Measurements from ENCODE around the gene TAF4B.

The TAF4B gene

DNA sequence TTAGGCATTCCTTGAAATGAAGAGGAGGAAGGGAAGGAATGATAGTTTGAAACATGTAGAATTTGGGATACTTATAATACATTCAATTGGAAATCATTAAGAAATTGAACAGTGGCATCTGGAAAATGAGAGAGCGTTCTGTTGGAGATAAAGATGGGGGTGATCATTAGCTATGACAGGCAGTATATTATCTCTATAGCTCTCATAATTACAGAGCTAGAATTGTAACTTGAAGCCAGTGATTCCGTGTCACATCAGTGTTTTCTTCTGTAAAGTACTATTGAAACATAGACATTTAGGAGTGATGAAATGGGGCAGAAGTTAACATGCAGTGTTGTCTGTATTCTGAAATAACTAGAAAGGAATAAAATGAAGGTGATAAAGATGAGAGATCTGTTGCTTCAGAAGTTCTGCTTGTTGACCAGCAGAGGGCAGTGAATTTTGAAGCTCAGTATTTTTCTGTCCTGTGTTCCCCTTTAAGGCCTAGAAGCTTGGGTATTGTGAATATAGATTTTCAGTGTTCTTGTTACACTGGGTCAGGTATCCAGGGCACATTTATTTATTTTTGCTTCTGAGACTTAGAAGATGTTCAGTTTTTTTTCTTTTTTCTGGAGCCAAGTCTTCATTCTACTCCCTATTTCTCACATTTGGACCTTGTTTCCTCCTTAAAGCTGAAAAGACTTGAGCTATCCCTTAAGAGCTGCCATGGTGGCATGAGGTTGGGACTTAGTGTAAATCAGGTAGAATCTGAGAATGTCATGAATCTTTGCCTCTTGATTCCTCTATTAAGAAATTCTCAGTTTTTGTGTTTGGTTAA is 157.4 kb downstream of the TAF4B start:
- DNase-seq = peak; percentile 40

DNA sequence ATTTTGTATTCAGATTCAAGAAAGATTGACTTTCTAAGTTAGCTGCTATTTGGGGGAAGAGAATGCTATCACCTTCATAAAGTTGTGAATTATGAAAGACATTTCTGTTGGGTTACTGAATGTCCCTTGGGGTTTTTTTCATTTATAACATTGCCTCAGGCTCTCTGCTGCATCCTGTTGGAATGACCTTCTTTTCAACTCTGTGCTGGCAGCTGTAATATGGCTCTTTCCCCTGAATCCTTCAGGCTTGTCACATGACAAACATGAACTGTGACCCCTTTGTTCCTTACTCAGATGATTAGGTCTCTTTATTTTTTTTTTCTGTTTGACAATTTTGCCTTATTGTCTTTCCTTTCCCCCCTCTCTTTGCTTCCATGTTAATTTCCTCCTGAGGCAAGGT is 159.8 kb downstream of the TAF4B start:
- DNase-seq = no peak

DNA sequence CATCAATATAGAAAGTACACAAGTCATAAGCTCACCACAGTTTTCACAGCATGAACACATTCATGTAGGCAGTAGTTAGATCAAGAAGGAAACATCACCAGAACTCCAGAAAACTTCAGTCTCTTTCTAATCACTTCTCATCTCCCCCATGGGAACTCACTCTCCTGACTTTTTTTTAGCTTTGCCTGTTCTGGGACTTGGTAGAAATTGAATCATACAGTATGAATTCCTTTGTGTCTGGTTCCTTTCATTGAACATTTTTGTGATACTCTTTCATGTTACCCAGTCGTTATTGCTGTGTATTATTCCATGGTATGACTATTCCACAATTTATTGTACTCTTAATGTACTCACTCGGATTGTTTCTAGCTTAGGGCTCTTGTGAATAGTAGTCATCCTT is 160.2 kb downstream of the TAF4B start:
- no peak for DNase-seq

DNA sequence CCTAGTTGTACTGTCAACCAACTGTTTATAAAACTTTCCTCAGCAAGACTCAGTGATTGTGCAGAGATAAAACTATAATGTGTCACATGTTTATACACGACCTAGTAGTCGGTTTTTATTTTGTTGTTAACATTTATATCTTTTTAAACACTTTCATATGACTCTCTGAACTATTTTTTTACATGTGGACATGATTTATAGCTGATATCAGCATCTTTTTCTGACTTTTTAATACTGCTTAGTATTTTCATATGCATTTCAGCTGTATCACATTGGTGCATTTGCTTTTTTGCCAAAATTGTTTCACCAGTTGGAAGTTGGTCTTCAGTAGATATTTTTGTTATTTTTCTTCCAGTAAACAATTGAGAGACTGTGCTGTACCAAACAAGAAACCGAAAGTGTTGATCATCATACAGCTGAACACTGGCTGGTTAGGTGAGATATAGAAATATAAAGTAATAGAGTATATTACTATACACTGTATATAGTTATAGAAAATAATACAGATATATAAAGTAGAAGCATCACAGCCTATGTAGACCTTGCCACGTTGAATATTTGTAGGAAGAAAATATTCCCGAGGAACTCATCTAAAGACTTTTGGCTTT is 167.9 kb downstream of the TAF4B start:
- DNase-seq = no peak

DNA sequence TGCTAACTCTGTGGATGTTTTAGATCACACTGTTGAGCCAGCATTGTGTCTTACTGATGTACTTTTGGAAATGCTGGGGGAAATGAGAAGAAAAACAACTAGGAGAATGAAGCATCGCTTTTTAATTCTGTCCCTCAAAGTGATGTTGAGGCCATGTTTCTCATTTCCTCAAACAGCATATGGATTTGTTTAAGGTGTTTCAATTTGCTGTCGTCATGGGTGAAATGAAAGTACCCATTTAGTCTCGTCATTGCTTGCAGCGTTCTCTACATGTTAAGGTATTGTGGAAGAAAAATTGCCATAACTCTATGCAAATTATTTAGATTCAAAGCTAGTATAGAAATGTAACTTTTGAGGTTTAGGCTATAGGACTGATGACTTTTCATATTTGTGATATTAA is 170.8 kb downstream of the TAF4B start:
- DNase-seq = no peak

DNA sequence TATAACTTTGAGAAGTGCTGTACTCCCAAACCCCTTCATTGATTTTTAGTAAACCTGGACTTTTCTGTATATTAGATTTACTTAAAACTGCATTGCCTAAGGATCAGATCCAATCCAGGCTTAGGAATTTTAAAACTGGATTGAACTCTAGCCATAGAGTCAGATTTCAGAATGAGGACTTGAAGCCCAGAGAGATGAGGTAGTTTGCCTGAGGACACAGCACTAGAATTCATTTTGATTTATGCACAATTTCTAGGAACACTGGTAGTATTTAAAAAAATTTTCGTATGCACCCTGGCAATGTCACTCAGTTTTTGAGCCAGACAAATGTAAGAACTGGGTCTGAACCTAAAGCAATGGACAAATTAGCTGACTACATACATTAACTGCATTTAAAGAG is 177.2 kb downstream of the TAF4B start:
- no peak for DNase-seq

DNA sequence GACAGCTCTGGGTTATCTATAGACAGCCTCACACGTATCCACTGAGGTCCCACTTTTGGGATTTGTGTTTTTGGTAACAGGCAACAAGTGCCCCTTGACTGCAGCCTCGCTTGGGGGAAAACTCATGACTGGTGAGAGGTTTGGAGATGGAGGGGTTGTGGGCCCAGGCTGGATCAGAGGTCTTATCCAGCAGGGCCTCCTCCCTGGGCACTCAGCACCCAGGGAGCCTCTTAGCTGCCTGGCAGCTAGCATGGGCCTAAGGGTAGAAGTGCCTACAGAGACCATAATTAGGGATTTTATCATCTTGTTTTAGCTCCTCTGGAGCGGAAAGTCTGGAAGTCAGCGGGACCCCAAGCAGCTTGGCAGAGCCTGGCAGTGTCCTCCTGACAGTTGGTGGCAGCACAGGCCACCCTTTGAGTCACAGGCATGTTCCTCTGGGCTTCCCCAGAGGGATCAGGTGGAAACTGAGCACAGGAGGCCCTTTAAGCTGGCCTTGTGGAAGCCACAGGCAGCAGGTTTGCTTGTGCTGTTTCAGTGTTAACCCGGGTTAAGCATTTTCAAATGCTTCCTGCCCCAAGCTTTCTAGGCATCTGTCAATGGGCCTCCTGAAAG is 179.1 kb downstream of the TAF4B start:
- no peak for DNase-seq

DNA sequence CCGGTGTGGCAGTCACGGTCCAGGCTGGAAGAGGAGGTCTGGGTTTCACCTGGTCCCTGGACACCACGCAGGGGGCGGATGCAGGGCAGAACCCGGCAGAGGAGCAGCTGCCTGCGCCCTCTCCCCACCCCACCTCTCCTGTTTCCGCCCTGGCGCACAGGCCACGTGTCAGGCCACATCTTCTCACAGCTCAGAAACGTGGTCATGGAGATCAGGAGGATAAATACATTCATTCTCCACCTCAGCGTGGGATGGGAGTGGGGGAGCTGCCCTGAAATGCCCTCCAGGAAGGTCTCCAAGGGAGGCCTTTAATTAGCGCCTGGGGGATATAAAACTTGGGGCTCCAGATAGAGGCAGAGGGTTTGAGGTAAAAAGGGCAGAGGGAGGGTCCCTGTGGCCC is 180.1 kb downstream of the TAF4B start:
- no peak for DNase-seq

DNA sequence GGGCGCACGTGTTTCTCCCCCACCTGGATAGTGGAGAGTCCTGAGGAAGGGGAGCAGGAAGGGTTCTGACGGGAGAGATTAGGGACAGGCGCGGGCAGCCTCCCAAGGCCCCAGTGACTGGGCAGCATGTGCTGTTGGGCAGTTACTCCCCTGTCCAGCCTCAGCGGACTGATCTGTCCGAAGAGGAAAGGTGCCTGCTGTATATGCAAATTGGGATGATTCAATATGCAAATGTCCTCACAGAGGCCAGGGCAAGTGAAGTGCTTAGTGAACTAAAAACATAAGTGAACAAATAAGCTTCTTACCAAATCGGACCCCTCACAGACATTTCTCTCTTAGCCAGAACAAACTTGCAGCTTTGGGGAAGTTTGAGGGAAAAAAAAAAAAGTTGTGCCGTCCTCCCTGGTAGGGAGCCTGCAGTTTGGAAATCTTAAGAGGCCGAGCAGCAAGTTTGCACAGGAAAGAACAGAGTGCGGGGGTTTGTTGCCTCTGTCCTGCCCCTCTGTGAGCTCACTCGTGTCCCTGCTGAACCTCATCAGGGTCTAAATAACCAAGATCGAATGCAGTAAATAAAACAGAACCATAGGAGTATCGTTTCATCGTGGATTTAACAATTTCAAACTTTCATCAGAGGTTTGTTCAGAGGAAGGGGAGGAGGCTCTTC is 180.7 kb downstream of the TAF4B start:
- no peak for DNase-seq

DNA sequence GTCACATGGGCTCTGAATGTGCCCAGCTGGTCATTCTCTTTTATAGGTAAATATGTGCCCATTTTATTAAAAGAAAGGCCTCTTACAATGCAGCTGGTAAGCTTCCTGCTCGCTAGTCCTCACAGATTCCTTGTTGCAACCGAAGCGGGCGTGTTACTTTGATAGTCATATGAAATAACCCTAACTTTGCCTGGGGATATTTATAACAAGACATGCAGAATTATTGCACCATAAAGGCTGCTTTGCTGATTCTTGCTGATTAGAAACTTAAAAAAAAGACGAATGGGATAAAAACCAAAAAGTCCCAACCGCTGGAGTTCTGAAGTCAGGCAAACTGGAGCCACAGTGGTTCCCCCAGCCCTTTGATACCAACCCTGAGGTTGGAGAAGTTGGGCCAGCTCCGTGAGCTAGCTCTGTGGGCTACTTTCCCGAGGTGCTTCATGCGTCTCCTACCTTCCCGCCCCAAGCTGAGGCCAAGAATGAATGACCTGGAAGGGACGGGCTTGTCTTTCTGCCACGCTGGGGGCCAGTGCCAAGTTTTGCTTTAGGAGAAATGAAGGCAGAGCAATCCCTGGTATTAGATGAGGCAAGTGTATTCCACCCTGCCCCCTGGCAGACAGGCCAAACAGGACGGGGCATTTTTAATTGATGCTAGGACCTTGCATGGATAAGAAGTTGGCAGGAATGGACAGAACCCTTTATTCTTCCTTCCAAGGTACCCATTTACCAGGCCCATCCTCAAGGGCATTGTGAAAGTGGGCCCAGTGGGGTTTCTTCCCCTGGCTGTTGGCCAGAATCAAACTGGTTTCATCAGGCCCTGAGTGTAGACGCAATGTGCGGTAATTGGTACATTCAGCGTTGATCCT is 181.7 kb downstream of the TAF4B start:
- no peak for DNase-seq

DNA sequence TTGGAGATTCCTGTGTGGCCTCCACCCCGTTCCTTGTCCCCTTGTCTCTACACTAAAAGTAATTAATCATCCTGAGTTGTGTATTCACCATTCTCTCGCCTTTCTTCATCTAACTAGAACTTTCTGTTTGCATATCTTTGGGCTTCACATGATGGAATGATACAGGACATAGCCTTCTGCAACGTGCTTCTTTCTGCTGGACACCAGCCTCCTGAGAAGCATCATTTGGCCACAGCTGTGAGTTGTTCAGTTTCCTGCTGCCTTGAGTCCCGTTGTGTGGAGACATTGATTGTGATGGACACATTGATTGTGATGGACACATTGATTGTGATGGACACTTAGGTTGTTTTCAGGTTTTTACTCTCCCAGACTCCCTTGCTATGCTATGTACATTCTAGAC is 182.8 kb downstream of the TAF4B start:
- DNase-seq = no peak

DNA sequence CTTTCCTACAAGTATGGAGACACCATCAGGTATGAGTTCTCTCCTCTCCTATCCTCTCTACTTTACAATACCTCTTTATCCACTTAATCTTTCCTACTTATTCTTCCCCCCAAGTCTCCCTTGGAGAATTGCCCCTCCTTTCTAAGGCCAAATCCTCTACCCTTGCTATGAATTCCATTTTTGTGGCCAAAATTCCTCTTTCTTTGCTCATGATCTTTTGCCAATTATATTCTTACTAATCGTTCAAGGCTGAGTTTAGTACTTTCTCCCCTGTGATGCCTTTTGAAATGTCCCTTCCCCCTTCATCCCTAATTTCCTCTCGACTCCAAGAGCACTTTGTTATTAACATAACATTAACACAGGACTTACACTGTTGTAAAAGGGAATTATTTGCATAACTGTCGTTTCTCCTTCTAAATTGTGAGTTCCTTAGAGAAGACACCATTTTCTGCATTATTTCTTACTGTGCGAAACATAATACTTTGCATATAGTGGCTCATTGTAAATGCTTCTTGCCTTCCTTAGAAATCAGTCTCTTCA is 188.7 kb downstream of the TAF4B start:
- no peak for DNase-seq

DNA sequence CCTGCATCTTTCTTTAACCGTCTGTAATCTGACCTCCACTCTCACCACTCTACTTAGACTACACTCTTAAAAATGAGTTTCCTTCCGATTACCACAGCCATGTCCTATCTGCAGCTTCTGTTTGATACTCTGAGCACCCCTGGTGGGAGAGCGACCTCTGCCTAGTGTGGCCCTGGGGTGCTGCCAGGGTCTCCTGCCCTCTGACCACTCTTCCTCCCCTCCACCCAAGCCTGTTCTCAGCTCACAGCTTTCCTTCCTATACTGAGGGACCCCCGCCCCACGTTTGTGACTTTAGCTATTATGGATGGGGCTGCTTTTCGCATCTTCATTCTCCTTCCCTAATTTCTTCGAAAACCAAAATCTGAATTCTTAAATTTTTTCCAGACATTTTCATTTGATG is 189.4 kb downstream of the TAF4B start:
- no peak for DNase-seq

DNA sequence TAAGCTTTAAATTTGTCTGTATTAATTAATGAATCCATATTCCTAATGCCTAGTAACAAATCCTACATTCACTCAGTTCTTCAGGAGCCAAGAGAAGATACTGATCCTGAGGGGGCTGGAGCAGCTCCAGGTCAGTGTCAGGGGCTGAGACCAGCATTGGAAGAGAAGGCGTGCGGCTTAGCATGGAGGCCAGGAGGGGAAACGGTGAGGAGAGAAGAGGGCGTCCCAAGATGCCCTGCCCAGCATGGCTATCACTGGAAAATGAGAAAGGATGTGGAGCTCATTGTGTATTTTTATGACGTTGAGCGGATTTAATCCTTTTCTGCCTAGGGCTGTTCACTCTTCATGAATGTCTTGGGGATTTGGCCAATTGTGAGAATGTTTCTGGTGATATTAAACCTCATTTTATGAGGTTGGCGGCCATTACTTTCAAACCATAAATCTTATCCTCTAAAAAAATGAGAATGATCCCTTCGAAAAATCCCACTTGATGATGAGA is 190.5 kb downstream of the TAF4B start:
- DNase-seq = no peak

DNA sequence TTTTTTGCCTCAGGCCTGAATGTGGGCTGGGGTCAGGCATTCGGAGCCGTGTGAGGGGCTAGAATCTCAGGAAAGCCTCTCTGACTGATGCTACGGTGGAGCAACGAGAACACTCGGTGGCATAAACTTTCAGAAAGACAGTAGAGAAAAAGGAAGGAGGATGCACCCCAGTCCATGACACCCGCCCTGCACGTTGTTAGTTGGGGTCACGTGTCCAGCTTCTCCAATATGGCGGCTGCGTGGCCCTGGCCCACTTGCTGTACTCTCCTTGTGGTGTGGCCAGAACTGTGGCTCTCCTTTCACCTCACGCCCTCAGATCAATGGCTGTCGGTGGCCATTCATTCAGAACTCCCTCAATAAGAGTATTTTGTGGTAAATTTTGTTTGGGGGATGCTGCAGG is 190.9 kb downstream of the TAF4B start:
- DNase-seq = no peak

DNA sequence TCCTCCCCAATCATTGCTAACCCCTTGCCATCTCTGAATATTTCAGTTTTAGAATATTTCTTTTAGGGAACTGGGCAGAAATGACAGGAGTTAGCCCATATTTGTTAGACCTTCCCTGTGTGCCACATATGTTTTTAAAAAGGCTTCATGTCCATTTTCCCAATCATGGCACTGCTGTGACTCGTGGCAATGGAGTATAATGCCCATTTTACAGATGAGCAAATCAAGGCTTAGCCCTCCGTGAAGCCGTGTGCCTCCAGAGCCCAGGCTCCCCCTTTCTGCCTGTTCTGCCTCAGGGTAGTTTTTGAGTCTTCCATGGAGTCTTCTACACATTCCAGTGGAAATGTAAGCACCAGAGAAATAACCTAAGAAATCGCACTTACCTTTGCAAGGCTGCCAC is 192.0 kb downstream of the TAF4B start:
- DNase-seq = no peak

DNA sequence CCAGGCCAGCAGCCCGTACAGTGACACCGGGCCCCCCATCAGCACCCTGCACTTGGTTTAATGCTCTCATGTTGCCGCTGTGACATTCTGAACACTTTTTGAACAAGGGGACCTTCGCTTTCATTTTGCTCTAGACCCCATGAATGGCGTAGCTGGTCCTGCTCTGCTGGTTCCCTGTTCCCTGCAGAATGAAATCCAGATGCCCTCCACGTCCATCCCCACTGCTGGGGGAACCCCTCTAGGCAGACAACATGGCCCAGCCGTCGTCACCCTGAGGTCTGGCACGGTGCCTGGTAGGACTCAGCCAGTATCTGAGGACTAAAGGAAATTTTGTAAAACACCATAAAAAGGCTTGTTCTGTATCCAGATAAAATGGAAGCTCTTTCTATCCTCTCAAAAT is 193.5 kb downstream of the TAF4B start:
- no peak for DNase-seq

DNA sequence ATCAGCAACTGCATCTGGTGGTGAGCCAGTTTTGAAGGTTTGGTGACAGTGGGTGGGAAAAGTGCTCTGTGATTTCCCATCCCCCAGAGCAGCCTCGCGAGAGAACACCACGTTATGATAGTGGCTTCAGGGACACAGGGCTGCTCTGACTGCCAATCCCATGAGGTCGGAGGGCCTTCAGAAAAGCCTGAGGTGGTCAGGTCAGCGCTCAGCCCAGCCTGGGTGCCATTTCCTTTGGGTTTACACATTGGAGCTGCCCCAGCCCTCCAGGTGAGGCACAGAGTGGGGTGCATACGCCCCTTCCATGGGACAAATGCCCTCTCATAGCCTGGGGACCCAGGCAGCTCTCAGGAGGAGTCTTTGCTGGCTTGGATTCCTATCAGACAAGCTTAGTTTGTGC is 195.3 kb downstream of the TAF4B start:
- DNase-seq = no peak

DNA sequence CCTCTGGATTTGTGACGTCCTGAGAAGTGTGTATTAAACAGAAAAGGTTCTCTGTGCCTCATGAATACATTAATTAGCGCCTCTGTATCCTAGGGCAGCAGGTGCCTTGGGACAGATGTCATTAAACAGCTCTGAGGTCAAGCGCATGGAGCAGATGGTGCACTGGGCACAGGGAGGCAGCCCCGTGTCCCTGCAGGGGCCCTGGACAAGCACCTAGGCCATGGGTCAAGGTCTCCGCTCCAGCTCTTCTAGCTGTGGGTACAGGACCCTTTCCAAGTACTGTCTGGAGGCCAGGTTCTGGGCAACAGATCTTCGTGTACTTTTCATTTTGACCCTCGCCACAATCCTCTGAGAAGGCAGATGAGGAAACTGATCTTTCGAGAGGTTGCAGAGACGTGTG is 195.7 kb downstream of the TAF4B start:
- DNase-seq = no peak

DNA sequence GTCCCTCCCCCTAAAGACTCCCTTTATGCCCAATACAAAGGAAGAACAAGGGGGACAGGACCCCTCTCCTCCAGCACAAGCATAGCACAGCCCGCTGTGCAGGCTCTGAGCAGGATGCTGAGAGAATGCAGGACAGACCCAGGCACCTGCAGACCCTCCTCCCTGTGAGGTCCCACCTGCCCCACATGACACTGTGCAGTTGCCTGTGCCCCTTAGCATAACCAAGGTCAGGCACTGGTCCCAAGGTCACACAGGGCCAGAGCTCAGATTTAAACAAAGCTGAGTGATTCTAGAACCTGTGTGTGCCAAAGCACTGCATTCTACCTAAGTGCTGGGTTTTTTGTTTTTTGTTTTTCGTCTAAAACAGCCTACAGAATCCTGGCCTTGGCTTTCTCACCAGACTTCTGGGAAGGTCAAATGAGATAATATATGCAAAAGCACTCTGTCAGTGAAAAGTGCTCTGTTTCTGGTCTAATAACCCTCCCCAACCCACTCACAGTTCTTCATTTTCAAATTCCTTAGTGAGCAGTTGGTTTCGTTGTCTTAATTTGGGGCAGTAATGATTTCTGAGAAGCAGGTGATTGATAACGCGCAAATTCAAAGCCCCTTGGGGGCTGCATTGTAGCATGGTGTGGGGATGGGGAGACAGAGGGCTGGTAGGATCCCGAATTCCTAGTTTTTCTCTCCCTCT is 196.4 kb downstream of the TAF4B start:
- DNase-seq = no peak

DNA sequence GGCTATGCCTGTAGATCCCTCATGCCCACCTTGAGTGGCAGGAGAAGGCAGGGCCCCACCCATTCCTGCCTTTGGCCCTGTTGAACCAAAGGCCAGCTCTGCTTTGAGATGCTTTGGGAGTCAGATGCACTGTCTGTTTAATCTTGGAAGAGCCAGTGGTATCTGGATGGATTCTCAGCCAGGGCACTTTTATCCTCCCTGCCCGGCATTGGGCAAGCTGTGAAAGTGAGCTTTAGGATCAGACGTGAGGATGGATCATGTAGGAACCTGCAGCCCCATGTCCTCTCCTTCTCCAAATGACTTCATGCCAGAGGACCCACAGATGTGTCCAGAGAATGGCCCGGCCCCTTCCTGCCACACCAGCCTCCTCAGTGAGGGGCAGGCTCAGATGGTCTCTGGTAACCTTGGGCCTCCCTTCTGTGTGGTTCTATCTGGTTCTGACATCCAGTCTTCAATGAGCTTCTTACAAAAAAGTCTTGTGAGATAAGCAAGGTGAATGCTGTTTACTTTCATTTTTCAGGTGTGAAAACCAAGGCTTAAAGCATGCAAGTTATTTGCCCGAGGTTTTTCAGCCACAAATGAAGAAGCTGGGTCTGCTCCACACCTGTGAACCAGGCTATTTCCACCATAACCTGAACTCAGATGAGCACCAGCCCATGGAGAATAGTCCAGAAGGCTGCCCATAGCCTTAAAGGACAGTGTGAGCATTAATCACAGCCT is 198.3 kb downstream of the TAF4B start:
- no peak for DNase-seq
